GM21825 (cell line): Measurements from ENCODE around the gene CYB5R3.
A peak's percentile ranks its signal among the peaks of the same experiment; 100 is the strongest.

Experiments used
- ATAC-seq: cut with Tn5 transposase; IDR thresholded peaks from one replicate; pipeline ENCODE4 v1.9.1; 2021; ENCODE audit warnings: mild to moderate bottlenecking, moderate library complexity; ENCODE audit not compliant: unreplicated experiment

The CYB5R3 gene

GRCh38 chr22:42649246-42650099, at the start of gene CYB5R3:
TSS of gene CYB5R3 (minus strand) at chr22:42649392. CDS start at chr22:42649315, 77 bp downstream.
- ATAC-seq: peak; percentile 64

DNA sequence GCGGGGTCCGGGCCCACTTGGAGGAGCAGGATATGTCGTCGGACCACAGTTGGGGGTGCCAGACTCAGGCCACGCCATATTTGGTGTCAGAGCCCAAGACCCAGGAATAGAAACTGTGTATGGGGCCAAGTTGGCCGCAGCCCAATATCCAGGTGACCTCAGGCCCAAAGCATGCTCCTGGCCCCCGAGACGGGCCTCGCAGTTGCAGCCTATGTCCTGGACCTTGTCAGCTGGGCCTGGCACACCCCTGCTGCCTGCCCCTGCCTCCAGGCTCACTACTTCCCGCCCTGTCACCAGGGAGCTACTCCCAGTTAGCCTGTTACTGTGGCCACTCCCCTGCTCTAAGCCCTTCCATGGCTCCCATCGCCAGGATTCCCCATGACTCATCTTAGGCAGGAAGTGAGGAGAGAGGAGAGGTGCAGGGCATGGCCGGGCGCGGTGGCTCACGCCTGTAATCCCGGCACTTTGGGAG, 48.4 kb upstream of the CYB5R3 start:
- no peak for ATAC-seq

GRCh38 chr22:42696331-42696967, 47.3 kb upstream of the CYB5R3 start:
- ATAC-seq: no peak

GRCh38 chr22:42695294-42695693, 46.1 kb upstream of the CYB5R3 start:
- no peak for ATAC-seq

GRCh38 chr22:42693763-42694683, 44.8 kb upstream of the CYB5R3 start:
- no peak for ATAC-seq

- ATAC-seq: no peak
Measured at GRCh38 chr22:42693055-42693762, 44.0 kb upstream of the CYB5R3 start.

DNA sequence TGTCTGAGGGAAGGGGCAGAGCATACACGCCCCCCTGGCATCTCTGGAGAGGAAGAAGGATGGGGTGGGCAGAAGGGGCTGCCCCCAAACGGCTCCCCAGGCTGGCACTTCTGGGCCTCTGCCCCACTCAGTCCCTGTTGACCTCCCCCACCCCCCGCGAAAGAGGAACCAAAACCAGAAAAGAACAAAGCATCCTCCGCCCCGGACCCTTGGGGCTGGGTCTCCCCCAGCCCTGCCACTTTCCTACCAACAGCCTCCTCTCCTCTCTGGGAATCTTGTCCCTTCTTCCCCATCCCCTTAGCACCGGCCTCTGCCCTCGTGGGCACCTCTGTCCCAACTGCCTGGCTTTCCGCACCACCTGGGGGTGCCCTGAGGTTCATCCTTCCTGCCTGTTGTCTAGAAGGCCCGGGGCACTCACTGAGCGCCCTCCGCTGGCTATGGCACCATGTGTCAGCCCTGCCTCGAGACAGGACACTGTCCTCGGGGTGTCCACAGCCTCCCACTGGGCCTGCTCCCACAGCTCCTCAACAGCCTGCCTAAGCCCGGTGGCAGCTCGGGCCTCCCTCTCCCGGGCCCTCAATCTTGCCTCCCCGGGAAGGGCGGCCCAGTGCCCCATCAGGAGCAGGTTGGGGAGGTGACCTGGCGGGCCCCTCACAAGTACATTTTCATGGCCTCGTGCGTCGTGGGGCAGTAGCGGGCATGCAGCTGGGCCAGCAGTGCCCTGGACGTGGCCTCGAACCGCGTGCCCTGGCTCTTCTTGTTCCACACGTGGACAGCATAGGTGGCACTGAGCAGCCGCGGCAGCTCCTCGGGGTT, 43.3 kb upstream of the CYB5R3 start:
- no peak for ATAC-seq

DNA sequence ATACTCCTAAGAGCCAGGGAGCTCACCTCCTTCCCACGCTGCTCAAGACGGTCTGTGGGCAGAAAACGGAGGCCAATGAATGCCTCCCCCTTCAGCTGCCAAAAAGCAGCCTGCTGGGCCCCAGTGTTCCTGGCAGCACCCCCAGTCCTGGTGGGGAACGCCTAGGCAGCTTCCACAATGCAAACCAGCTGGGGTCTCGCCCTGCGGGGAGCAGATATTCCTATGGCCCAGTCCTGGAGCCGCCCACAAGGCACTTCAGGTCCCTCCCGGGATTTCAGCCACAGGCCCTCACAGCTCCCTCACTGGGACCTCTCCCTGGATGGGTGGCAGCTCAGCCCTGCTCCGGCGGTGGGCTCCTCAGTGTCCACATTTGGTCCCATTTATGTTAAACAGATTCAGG, 42.2 kb upstream of the CYB5R3 start:
- no peak for ATAC-seq

GRCh38 chr22:42688241-42689211, 39.3 kb upstream of the CYB5R3 start:
- no peak for ATAC-seq

DNA sequence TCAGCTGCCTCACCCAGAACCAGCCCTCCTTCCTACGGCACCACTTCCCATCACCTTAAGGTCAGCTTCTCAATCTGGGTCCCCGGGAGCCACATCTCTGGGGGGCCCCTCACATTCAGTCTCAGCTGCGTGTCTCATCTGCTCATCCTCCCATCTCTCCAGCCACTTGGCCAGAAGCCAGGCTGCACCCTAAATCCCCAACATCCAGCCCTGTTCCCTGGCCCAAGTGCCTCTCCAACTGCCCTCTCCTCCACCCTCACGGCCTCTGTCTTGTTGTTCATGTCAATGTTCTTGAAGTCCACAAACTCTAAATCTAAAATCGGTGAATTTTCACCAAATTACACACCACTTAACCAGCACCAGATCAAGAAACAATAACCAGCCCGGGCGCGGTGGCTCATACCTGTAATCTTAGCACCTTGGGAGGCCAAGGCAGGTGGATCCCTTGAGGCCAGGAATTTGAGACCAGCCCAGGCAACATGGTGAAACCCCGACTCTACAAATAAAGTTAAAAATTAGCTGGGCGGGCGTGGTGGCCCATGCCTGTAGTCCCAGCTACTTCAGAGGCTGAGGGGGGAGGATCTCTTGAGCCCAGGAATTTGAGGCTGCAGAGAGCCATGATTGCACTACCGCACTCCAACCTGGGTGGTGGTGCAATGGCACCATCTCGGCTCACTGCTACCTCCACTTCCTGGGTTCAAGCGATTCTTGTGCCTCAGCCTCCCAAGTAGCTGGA, 37.7 kb upstream of the CYB5R3 start:
- ATAC-seq: no peak

- ATAC-seq: no peak
Measured at GRCh38 chr22:42685941-42686653, 36.9 kb upstream of the CYB5R3 start.

DNA sequence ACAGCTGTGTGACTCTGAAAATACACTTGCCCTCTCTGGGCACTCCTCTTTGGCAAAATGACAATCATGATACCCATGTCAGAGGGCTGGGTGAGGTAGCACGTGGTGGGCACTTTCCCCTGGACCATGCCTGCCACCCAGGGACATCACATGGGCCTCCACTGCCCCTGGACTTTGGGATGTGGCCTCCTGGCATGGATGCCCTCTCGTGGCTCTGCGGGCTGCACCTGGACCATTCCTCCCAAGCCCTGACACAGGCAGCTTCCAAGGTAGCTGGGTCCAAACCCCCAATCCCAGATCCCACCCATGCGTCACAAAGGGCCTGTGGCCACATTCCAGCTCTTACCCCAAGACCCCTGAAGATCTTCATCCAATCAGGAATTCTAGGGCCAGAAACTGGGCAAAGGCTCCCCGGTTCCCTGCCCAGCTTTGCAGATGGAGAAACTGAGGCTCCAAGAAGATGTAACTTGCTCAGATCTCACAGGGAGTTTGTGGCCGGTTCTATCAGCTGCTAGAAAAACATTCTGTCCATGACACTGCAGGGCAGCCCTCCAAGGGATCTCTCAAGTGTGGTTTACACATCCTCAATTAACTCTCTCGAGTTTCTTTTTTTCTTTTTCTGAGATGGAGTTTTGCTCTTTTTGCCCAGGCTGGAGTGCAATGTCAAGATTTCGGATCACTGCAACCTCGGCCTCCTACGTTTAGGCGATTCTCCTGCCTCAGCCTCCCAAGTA, 35.4 kb upstream of the CYB5R3 start:
- no peak for ATAC-seq

GRCh38 chr22:42683578-42684283, 34.5 kb upstream of the CYB5R3 start:
- ATAC-seq: no peak

GRCh38 chr22:42682113-42682851, 33.1 kb upstream of the CYB5R3 start:
- ATAC-seq: no peak

DNA sequence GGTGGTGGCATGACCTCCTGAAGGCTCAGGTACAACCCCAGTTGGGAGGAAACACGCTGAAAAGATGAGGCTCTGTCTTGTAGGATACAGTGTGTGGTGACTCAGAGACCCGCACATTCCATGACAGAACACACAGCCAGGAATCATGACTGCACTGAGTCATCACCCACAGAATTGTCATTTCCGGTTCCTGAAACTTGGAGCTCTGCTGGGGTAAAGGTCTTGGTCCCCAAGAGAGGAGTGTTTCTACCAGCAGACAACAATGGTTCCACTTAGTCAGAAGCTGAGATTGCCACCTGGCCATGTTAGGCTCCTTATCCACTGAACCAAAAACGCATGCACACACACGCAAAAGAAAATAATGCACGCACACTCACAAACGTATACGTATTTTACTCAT, 31.5 kb upstream of the CYB5R3 start:
- no peak for ATAC-seq
